Caco-2 (cell line): ENCODE measurements around the gene ARNT2. TPM values are rescaled to one million over a fixed set of nuclear protein-coding genes. Genes with fewer than 3 reads are reported as not detected.
A peak's percentile ranks its signal among the peaks of the same experiment; 100 is the strongest.

Experiments used
- BruUV-seq: library from RNA; stranded (reverse); fragments of 400-500 nt; replicated peaks from 2 replicates; lab custom pipeline; 2021; lab: Mats Ljungman, UMichigan
- CTCF ChIA-PET: fragments of 300-600 bp; sonication (Branson Sonifier 250); formaldehyde crosslinking; loops from one replicate; lab custom pipeline; 2022; ENCODE audit warnings: antibody characterized with exemption; lab: Charles Lee
- POLR2A ChIA-PET: fragments of 300-600 bp; sonication (Branson Sonifier 250); formaldehyde crosslinking; loops from one replicate; lab custom pipeline; 2022; ENCODE audit warnings: antibody characterized with exemption; lab: Charles Lee
- DNase-seq, 2 experiments: peaks; one replicate each; pipeline versions ENCODE4 v3.0.0 to v3.0.0-alpha.2; 2020 to 2022
- H3K27me3 ChIP-seq: replicated peaks from 2 replicates; pipeline ENCODE4 v1.6.0; 2011; ENCODE audit warnings: low read length; ENCODE audit not compliant: control insufficient read depth, insufficient read depth
- H3K36me3 ChIP-seq: 2 replicates; pipeline ENCODE4 v1.5.1; 2011; ENCODE audit warnings: low read length; ENCODE audit not compliant: control insufficient read depth, insufficient read depth
- H3K4me1 ChIP-seq: fragments of 250-450 bp; sonication (Bioruptor Pico); 2 replicates; pipeline ENCODE4 v1.5.1; 2020; ENCODE audit warnings: mild to moderate bottlenecking
- H3K4me3 ChIP-seq: 2 replicates; pipeline ENCODE4 v1.5.1; 2011; ENCODE audit warnings: low read depth, mild to moderate bottlenecking, control low read depth, low read length
- H3K9me3 ChIP-seq: fragments of 250-450 bp; sonication (Bioruptor Pico); 2 replicates; pipeline ENCODE4 v1.5.1; 2020; ENCODE audit warnings: mild to moderate bottlenecking, moderate library complexity
- H3K27ac Mint-ChIP-seq: one replicate; pipeline ENCODE4 v1.8.0; 2022; ENCODE audit warnings: mixed read lengths; ENCODE audit not compliant: unreplicated experiment
- H3K27me3 Mint-ChIP-seq: one replicate; pipeline ENCODE4 v1.8.0; 2022; ENCODE audit warnings: mixed read lengths; ENCODE audit not compliant: insufficient read depth, unreplicated experiment
- H3K36me3 Mint-ChIP-seq: one replicate; pipeline ENCODE4 v1.8.0; 2022; ENCODE audit warnings: mild to moderate bottlenecking, mixed read lengths; ENCODE audit not compliant: insufficient read depth, unreplicated experiment
- H3K4me1 Mint-ChIP-seq: one replicate; pipeline ENCODE4 v1.8.0; 2022; ENCODE audit warnings: low read depth, mixed read lengths; ENCODE audit not compliant: unreplicated experiment
- H3K4me3 Mint-ChIP-seq: one replicate; pipeline ENCODE4 v1.8.0; 2022; ENCODE audit warnings: mild to moderate bottlenecking, moderate library complexity, mixed read lengths; ENCODE audit not compliant: unreplicated experiment
- H3K9me3 Mint-ChIP-seq: one replicate; pipeline ENCODE4 v1.8.0; 2022; ENCODE audit warnings: mixed read lengths; ENCODE audit not compliant: unreplicated experiment
- CTCF ChIP-seq, 2 experiments: fragments of 200-600 bp in 1 of 2; IDR thresholded peaks; 1 replicate in 1 of 2; 2 replicates in 1 of 2; pipeline versions ENCODE4 v1.5.1 to v1.8.0; 2011 to 2022; ENCODE audit warnings: antibody characterized with exemption in 1 of 2, control low read depth in 1 of 2, inconsistent platforms in 1 of 2, low read depth in 1 of 2, low read length in 1 of 2, mild to moderate bottlenecking in 1 of 2, moderate library complexity in 1 of 2; ENCODE audit not compliant: insufficient read depth in 1 of 2, severe bottlenecking in 1 of 2, unreplicated experiment in 1 of 2
- intact Hi-C: fragments of 100-400 bp; cut with micrococcal nuclease; formaldehyde crosslinking; loops from one replicate; pipeline ENCODE4 v1.10.0; 2022; ENCODE audit not compliant: unreplicated experiment
- total RNA-seq: library from RNA; stranded (reverse); gene quantifications from 2 replicates; pipeline ENCODE4 v1.2.3, GENCODE V29; 2022

Gene ARNT2
- total RNA-seq, 1 experiment from 2014 or later = 0.23 TPM

GRCh38 chr15:80464951-80465625, 60.9 kb downstream of the ARNT2 start:
- POLR2A ChIA-PET = no interaction called here
- H3K27ac Mint-ChIP-seq = no peak overlapping the region

GRCh38 chr15:80465626-80466005, 61.4 kb downstream of the ARNT2 start:
- DNase-seq = no peak
- Mint-ChIP-seq H3K27ac (no peak overlapping the region), H3K4me3 (no peak overlapping the region), H3K4me1 (peaks cover 17% of the 10 kb centered on the region), H3K27me3 (no peaks in the 10 kb centered on the region), H3K9me3 (no peaks in the 10 kb centered on the region), H3K36me3 (no peaks in the 10 kb centered on the region)
- intact Hi-C loops = no loop called here
- POLR2A ChIA-PET = no interaction called here
- Histone ChIP-seq H3K36me3 (no peaks in the 10 kb centered on the region), H3K9me3 (no peaks in the 10 kb centered on the region), H3K4me1 (peaks cover 11% of the 10 kb centered on the region; the same call in 1 of the 2 replicates), H3K4me3 (no peak overlapping the region), H3K27me3 (no peaks in the 10 kb centered on the region)
- CTCF ChIA-PET = no interaction called here
- no TSS peak for BruUV-seq
- TF ChIP-seq CTCF (IDR thresholded peaks at IDR 0.05; ENCODE audit: insufficient read depth in 1 of 2, low read depth in 1 of 2, low read length in 1 of 2, severe bottlenecking in 1 of 2, unreplicated experiment in 1 of 2) = no peak

More at GRCh38 chr15:80464951-80465625, 60.9 kb downstream of the ARNT2 start:
- Mint-ChIP-seq H3K27me3 (no peaks in the 10 kb centered on the region), H3K36me3 (no peaks in the 10 kb centered on the region), H3K4me1 (peaks cover 17% of the 10 kb centered on the region), H3K4me3 (no peak overlapping the region), H3K9me3 (no peaks in the 10 kb centered on the region)
- peak in 1 of 2 experiments; percentile 14 for DNase-seq
- intact Hi-C loops = no loop called here
- H3K36me3 ChIP-seq = no peaks in the 10 kb centered on the region
- no peak overlapping the region for H3K4me3 ChIP-seq
- TF ChIP-seq CTCF (IDR thresholded peaks at IDR 0.05; ENCODE audit: insufficient read depth in 1 of 2, low read depth in 1 of 2, low read length in 1 of 2, severe bottlenecking in 1 of 2, unreplicated experiment in 1 of 2) = no peak
- no peaks in the 10 kb centered on the region for H3K9me3 ChIP-seq
- no TSS peak for BruUV-seq
- peaks cover 11% of the 10 kb centered on the region; the same call in 1 of the 2 replicates for H3K4me1 ChIP-seq
- CTCF ChIA-PET = no interaction called here
- no peaks in the 10 kb centered on the region for H3K27me3 ChIP-seq

GRCh38 chr15:80466543-80466942, 62.4 kb downstream of the ARNT2 start:
- H3K4me1 Mint-ChIP-seq = peaks cover 17% of the 10 kb centered on the region
- H3K27ac Mint-ChIP-seq = no peak overlapping the region
- no peak for TF ChIP-seq CTCF (IDR thresholded peaks at IDR 0.05; ENCODE audit: insufficient read depth in 1 of 2, low read depth in 1 of 2, low read length in 1 of 2, severe bottlenecking in 1 of 2, unreplicated experiment in 1 of 2)
- peaks cover 2% of the 10 kb centered on the region for H3K27me3 Mint-ChIP-seq
- intact Hi-C loops = no loop called here
- H3K4me3 Mint-ChIP-seq = no peak overlapping the region
- no peak for DNase-seq
- H3K4me3 ChIP-seq = no peak overlapping the region
- H3K9me3 Mint-ChIP-seq = no peaks in the 10 kb centered on the region
- no peaks in the 10 kb centered on the region for H3K27me3 ChIP-seq
- POLR2A ChIA-PET = no interaction called here
- no peaks in the 10 kb centered on the region for H3K36me3 Mint-ChIP-seq
- H3K36me3 ChIP-seq = no peaks in the 10 kb centered on the region
- peaks cover 11% of the 10 kb centered on the region; the same call in 1 of the 2 replicates for H3K4me1 ChIP-seq
- no TSS peak for BruUV-seq
- no peaks in the 10 kb centered on the region for H3K9me3 ChIP-seq
- CTCF ChIA-PET = no interaction called here
